ES-I3 (cell line): Measurements from ENCODE around the gene VWA7.

Experiments
- H3K36me3 ChIP-seq: 2 replicates; pipeline ENCODE4 v1.6.1; 2013; ENCODE audit warnings: mild to moderate bottlenecking, low read length, control low read depth, moderate library complexity; ENCODE audit not compliant: insufficient read depth
- H3K4me1 ChIP-seq: 2 replicates; pipeline ENCODE4 v1.6.1; 2013; ENCODE audit warnings: mild to moderate bottlenecking, control low read depth, low read length; ENCODE audit not compliant: insufficient read depth
- H3K9ac ChIP-seq: 2 replicates; pipeline ENCODE4 v1.6.1; 2013; ENCODE audit warnings: low read depth, mild to moderate bottlenecking, low read length, moderate library complexity
- H3K9me3 ChIP-seq: 2 replicates; pipeline ENCODE4 v1.6.1; 2013; ENCODE audit warnings: mild to moderate bottlenecking, low read length, moderate library complexity; ENCODE audit not compliant: control insufficient read depth, insufficient read depth

VWA7 gene

DNA sequence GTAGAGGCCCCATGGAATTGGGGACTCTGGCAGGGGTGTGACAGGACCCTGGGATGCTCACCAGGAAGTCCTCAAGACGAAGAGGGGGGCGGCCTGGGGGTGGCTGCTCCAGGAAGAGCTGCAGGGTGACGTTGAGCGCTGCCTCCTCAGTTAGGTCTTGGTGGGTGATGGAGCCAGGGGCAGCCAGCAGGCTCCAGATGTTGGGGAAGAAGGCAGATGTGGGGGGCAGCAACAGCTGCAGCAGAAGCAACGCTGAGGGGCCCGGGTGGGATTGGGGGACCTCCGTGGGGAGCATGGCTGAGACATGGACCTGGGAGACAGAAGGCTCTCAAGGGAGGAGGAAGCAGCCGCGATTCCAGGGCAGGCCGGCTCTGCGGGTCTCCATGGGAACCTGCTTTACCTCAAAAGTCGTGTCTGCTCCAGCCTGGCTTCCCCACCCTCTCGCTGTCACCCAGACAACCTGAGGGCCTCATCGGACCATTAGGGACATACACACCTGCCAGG, 591 bp downstream of the VWA7 start:
- no peaks in the 10 kb centered on the region; the same call in 1 of the 2 replicates for H3K4me1 ChIP-seq

DNA sequence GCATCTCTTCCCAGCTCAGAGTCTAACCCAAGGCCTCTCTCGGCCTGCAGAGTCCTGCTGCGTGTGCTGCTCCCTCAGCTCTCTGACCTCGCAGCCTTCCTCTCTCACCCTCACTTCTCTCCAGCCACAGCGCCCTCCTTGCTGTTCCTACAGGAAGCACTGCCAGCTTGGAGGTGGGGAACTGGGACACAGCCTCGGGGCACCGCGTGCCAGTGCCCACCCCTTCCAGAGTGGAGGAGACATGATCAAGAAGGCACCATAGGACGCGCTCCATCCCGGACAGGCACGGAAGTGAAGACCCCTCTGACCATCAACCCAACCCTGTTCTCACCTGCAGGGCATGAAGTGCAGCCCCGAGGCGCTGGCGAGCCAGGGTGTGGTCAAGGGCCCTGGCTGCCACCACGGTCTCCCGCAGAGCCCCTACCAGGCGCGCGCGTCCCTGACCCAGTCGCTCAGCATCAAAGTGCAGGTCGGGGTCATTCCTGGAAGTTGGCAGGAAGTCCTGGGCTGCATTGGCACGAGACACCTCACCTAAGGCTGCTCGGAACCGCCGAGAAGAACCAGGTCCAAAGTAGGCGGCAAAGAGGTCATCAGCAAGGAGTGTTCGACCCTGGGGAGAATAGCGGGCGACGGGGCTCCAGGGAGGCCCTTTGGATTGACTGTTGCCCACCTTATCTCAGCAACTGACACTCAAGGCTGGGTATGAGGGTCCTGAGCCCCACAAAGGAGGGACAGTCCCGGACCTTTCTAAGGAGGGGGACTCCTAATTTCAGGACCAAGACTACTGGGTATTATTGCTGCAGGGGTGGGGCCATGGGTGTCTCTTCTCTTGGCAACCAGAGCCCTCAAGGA, 1.3 kb downstream of the VWA7 start:
- Histone ChIP-seq H3K36me3 (no peaks in the 10 kb centered on the region; the same call in 1 of the 2 replicates), H3K9me3 (no peaks in the 10 kb centered on the region), H3K4me1 (no peaks in the 10 kb centered on the region; the same call in 1 of the 2 replicates), H3K9ac (no peak overlapping the region)

More for the DNA sequence above, 591 bp downstream of the VWA7 start:
- Histone ChIP-seq H3K36me3 (peaks cover 3% of the 10 kb centered on the region; the same call in 1 of the 2 replicates), H3K9me3 (no peaks in the 10 kb centered on the region), H3K9ac (peak overlapping the region; percentile 17; the same call in 1 of the 2 replicates)

DNA sequence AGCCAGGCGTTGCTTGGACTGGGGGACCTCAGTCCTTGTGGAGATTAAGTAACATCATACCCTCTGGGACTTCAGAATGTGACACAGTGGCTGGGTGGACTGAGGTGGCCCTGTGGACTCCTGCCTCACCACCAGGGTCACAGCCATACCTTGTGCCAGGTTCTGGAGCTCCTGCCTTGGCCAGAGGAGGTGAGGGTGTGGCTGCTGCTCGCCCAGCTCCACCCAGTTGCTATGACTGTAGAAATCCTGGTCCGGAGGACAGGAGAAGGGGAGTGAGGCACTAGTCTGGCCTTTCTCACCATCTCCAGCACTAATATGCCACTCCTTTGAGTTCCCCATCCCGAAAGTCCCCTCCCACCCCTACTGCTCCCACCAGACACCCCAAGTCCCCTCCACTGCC, 1.9 kb downstream of the VWA7 start:
- H3K9me3 ChIP-seq = no peaks in the 10 kb centered on the region
- H3K4me1 ChIP-seq = no peaks in the 10 kb centered on the region; the same call in 1 of the 2 replicates
- H3K9ac ChIP-seq = no peak overlapping the region
- H3K36me3 ChIP-seq = no peaks in the 10 kb centered on the region; the same call in 1 of the 2 replicates

DNA sequence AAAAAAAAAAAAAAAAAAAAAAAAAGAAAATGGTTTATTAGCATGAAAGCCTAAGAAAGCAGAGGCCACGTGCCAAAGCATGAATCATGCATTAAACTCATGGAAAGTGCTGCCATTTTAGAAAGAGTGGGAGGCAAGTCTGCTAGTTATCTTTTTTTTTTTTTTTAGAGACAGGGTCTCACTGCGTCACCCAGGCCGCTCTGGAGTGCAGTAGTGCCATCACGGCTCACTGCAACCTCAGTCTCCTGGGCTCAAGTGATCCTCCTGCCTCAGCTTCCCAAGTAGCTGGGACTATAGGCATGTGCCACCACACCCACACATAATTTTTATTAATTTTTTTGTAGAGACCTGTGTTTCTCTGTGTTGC, 5.2 kb downstream of the VWA7 start:
- no peaks in the 10 kb centered on the region; the same call in 1 of the 2 replicates for H3K4me1 ChIP-seq
- no peaks in the 10 kb centered on the region for H3K9me3 ChIP-seq
- H3K36me3 ChIP-seq = no peaks in the 10 kb centered on the region
- no peak overlapping the region for H3K9ac ChIP-seq

DNA sequence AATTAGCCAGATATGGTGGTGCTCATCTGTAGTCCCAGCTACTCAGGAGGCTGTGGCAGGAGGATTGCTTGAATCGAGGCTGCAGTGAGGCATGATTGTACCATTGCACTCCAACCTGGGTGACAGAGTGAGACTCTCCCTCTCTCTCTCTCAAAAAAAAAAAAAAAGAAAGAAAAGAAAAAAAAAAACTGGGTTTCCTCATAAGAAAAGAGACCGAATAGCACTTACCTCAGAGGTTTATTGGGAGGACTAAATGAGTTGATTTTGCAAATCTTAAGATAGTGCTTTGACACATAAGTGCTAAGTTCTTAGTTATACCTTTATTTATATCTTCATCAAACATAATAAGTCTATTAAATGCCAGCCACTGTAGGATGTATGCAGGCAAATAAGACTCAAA, 6.3 kb downstream of the VWA7 start:
- no peaks in the 10 kb centered on the region for H3K36me3 ChIP-seq
- H3K9me3 ChIP-seq = no peaks in the 10 kb centered on the region
- no peak overlapping the region for H3K9ac ChIP-seq
- no peaks in the 10 kb centered on the region; the same call in 1 of the 2 replicates for H3K4me1 ChIP-seq

GRCh38 chr6:31769684-31770371, 7.3 kb downstream of the VWA7 start:
- Histone ChIP-seq H3K9me3 (no peaks in the 10 kb centered on the region), H3K9ac (no peak overlapping the region), H3K36me3 (no peaks in the 10 kb centered on the region), H3K4me1 (no peaks in the 10 kb centered on the region; the same call in 1 of the 2 replicates)

- Histone ChIP-seq H3K9me3 (no peaks in the 10 kb centered on the region), H3K9ac (no peak overlapping the region), H3K4me1 (no peaks in the 10 kb centered on the region; the same call in 1 of the 2 replicates), H3K36me3 (no peaks in the 10 kb centered on the region; the same call in 1 of the 2 replicates)
These were observed 8.5 kb downstream of the VWA7 start for GRCh38 chr6:31768363-31769257.

GRCh38 chr6:31767096-31767645, 10.0 kb downstream of the VWA7 start:
- Histone ChIP-seq H3K4me1 (peaks cover 6% of the 10 kb centered on the region), H3K9me3 (no peaks in the 10 kb centered on the region), H3K36me3 (no peaks in the 10 kb centered on the region; the same call in 1 of the 2 replicates), H3K9ac (no peak overlapping the region)

GRCh38 chr6:31765910-31766794, 11.0 kb downstream of the VWA7 start:
- peak overlapping the region; percentile 49; the same call in 1 of the 2 replicates for H3K9ac ChIP-seq

GRCh38 chr6:31765559-31765909, 11.6 kb downstream of the VWA7 start:
- peaks cover under 1% of the 10 kb centered on the region; the same call in 1 of the 2 replicates for H3K36me3 ChIP-seq
- no peaks in the 10 kb centered on the region for H3K9me3 ChIP-seq
- H3K4me1 ChIP-seq = peaks cover 6% of the 10 kb centered on the region
- peak overlapping the region; percentile 49; the same call in 1 of the 2 replicates for H3K9ac ChIP-seq

More at GRCh38 chr6:31765910-31766794, 11.0 kb downstream of the VWA7 start:
- H3K9me3 ChIP-seq = no peaks in the 10 kb centered on the region
- H3K4me1 ChIP-seq = peaks cover 6% of the 10 kb centered on the region
- no peaks in the 10 kb centered on the region; the same call in 1 of the 2 replicates for H3K36me3 ChIP-seq

- no peak overlapping the region for H3K9ac ChIP-seq
- H3K36me3 ChIP-seq = peaks cover 5% of the 10 kb centered on the region; the same call in 1 of the 2 replicates
- H3K9me3 ChIP-seq = no peaks in the 10 kb centered on the region
- peaks cover 6% of the 10 kb centered on the region for H3K4me1 ChIP-seq
These were observed 12.9 kb downstream of the VWA7 start for GRCh38 chr6:31764198-31764597.

- no peaks in the 10 kb centered on the region for H3K9me3 ChIP-seq
- peaks cover 5% of the 10 kb centered on the region; the same call in 1 of the 2 replicates for H3K36me3 ChIP-seq
- H3K4me1 ChIP-seq = peaks cover 6% of the 10 kb centered on the region
- no peak overlapping the region for H3K9ac ChIP-seq
These were observed 13.5 kb downstream of the VWA7 start for GRCh38 chr6:31763619-31763940.
